ENCODE measurements around the gene PTPRC.
A peak's percentile ranks its signal among the peaks of the same experiment; 100 is the strongest.

Gene PTPRC

GRCh38 chr1:198686069-198686728 is 47.4 kb downstream of the PTPRC start:
- H3K27me3 ChIP-seq (ENCODE audit: insufficient read depth, low read length): no peaks in the 10 kb centered on the region
- peaks cover 89% of the 10 kb centered on the region for H3K79me2 ChIP-seq (ENCODE audit: insufficient read depth, low read length)
- H2AFZ ChIP-seq (ENCODE audit: low read length): no peak overlapping the region
- H3K4me1 ChIP-seq (ENCODE audit: insufficient read depth, low read length, severe bottlenecking): peaks cover 86% of the 10 kb centered on the region
- H3F3A ChIP-seq (ENCODE audit: insufficient read depth, low read length): peaks cover 4% of the 10 kb centered on the region; the same call in 1 of the 2 replicates
- TF ChIP-seq CTCF (IDR thresholded peaks at IDR 0.05; ENCODE audit: low read length): peak; percentile 66
- TF ChIP-seq EZH2 (IDR thresholded peaks at IDR 0.05; ENCODE audit: borderline replicate concordance, low read length): no peak
- peak overlapping the region; percentile 70; the same call in 1 of the 2 replicates for H3K4me2 ChIP-seq (ENCODE audit: low read length)
- no peaks in the 10 kb centered on the region for H3K9me3 ChIP-seq (ENCODE audit: low read length)
- H3K4me3 ChIP-seq (ENCODE audit: low read depth, low read length, poor library complexity, severe bottlenecking): peak overlapping the region; percentile 10
- peak overlapping the region; percentile 100 for H3K27ac ChIP-seq (ENCODE audit: low read depth, low read length, poor library complexity, severe bottlenecking)
- H4K20me1 ChIP-seq (ENCODE audit: insufficient read depth, low read length): no peaks in the 10 kb centered on the region
- peak overlapping the region; percentile 78 for H3K9ac ChIP-seq (ENCODE audit: low read length)
- H3K36me3 ChIP-seq (ENCODE audit: insufficient read depth, low read length): peaks cover 45% of the 10 kb centered on the region
- H3K9me2 ChIP-seq (ENCODE audit: low read depth, low read length): no peaks in the 10 kb centered on the region

DNA sequence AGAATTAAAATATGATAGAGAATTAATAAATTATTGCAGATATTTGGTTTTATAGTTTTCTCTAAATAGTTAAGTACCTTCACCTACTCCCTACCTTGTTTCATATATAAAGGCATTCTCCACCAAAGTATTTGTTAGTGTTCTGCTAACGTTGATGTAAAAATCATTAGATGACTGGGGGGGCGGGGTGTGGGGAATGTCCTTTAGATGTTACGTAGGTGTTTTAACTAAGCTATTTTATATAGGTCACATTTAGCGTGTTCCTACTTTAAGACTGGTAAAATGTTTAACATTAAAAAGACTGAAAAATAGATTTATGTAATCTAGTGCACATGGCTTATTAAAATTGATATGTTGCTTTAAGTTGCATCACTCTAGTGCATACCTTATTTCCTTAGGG is 48.6 kb downstream of the PTPRC start:
- H2AFZ ChIP-seq (ENCODE audit: low read length): no peak overlapping the region
- no peak overlapping the region for H3K27ac ChIP-seq (ENCODE audit: low read depth, low read length, poor library complexity, severe bottlenecking)
- peaks cover 54% of the 10 kb centered on the region for H3K36me3 ChIP-seq (ENCODE audit: insufficient read depth, low read length)
- no peaks in the 10 kb centered on the region; the same call in 1 of the 2 replicates for H3F3A ChIP-seq (ENCODE audit: insufficient read depth, low read length)
- H3K9ac ChIP-seq (ENCODE audit: low read length): no peak overlapping the region
- H3K9me2 ChIP-seq (ENCODE audit: low read depth, low read length): no peaks in the 10 kb centered on the region
- no peak overlapping the region for H3K4me3 ChIP-seq (ENCODE audit: low read depth, low read length, poor library complexity, severe bottlenecking)
- H3K79me2 ChIP-seq (ENCODE audit: insufficient read depth, low read length): peaks cover 99% of the 10 kb centered on the region
- no peak overlapping the region for H3K4me2 ChIP-seq (ENCODE audit: low read length)
- no peaks in the 10 kb centered on the region for H4K20me1 ChIP-seq (ENCODE audit: insufficient read depth, low read length)
- TF ChIP-seq CTCF (IDR thresholded peaks at IDR 0.05; ENCODE audit: low read length): no peak
- TF ChIP-seq EZH2 (IDR thresholded peaks at IDR 0.05; ENCODE audit: borderline replicate concordance, low read length): no peak
- H3K9me3 ChIP-seq (ENCODE audit: low read length): no peaks in the 10 kb centered on the region
- peaks cover 78% of the 10 kb centered on the region for H3K4me1 ChIP-seq (ENCODE audit: insufficient read depth, low read length, severe bottlenecking)
- H3K27me3 ChIP-seq (ENCODE audit: insufficient read depth, low read length): no peaks in the 10 kb centered on the region

GRCh38 chr1:198691063-198691462 is 52.2 kb downstream of the PTPRC start:
- Histone ChIP-seq H3K27me3 (ENCODE audit: insufficient read depth, low read length) (no peaks in the 10 kb centered on the region), H3K9me3 (ENCODE audit: low read length) (no peaks in the 10 kb centered on the region), H3K4me2 (ENCODE audit: low read length) (no peak overlapping the region), H3K79me2 (ENCODE audit: insufficient read depth, low read length) (peaks cover 79% of the 10 kb centered on the region), H3K27ac (ENCODE audit: low read depth, low read length, poor library complexity, severe bottlenecking) (no peak overlapping the region), H2AFZ (ENCODE audit: low read length) (no peak overlapping the region), H3K9me2 (ENCODE audit: low read depth, low read length) (no peaks in the 10 kb centered on the region), H3K36me3 (ENCODE audit: insufficient read depth, low read length) (peaks cover 82% of the 10 kb centered on the region), H3K9ac (ENCODE audit: low read length) (no peak overlapping the region), H3K4me3 (ENCODE audit: low read depth, low read length, poor library complexity, severe bottlenecking) (no peak overlapping the region), H3K4me1 (ENCODE audit: insufficient read depth, low read length, severe bottlenecking) (peaks cover 65% of the 10 kb centered on the region), H3F3A (ENCODE audit: insufficient read depth, low read length) (no peaks in the 10 kb centered on the region), H4K20me1 (ENCODE audit: insufficient read depth, low read length) (no peaks in the 10 kb centered on the region)
- no peak for TF ChIP-seq CTCF (IDR thresholded peaks at IDR 0.05; ENCODE audit: low read length)
- TF ChIP-seq EZH2 (IDR thresholded peaks at IDR 0.05; ENCODE audit: borderline replicate concordance, low read length): no peak

Measured in OCI-LY1 (cell line).